H1 (cell line): ENCODE measurements around the gene STT3B. TPM values are rescaled to one million over a fixed set of nuclear protein-coding genes. Genes with fewer than 3 reads are reported as not detected.

Experiments used
- ASH2L ChIP-seq: fragments of 200-600, 300-600 bp; sonication (generic); IDR thresholded peaks from one replicate; pipeline ENCODE4 v1.7.1; 2017; ENCODE audit warnings: low read length
- BRCA1 ChIP-seq: IDR thresholded peaks from 2 replicates; pipeline ENCODE4 v1.6.1; 2012; ENCODE audit warnings: low read depth, low read length, improper control_type of control experiment
- CBX8 ChIP-seq: fragments of 300-800, 300-1000 bp; sonication (generic); IDR thresholded peaks from 2 replicates; pipeline ENCODE4 v1.7.1; 2016; ENCODE audit warnings: low read depth, low read length, borderline replicate concordance
- NANOG ChIP-seq: IDR thresholded peaks from 2 replicates; pipeline ENCODE4 v1.6.1; 2011; ENCODE audit warnings: low read length, low read depth, mild to moderate bottlenecking, inconsistent platforms; ENCODE audit not compliant: insufficient read depth, poor library complexity, severe bottlenecking
- POLR2A ChIP-seq, 2 experiments: IDR thresholded peaks; 1 replicate in 1 of 2; 2 replicates in 1 of 2; pipeline ENCODE4 v1.6.1; 2011; ENCODE audit warnings: low read depth in 2 of 2, low read length in 2 of 2, mild to moderate bottlenecking in 2 of 2; ENCODE audit errors: control extremely low read depth in 1 of 2
- POLR2AphosphoS5 ChIP-seq: IDR thresholded peaks from 2 replicates; pipeline ENCODE4 v1.6.1; 2011; ENCODE audit warnings: low read depth, low read length
- POU5F1 ChIP-seq: IDR thresholded peaks from 2 replicates; pipeline ENCODE4 v1.6.1; 2011; ENCODE audit warnings: low read depth, mild to moderate bottlenecking, low read length, moderate library complexity
- SIRT6 ChIP-seq: IDR thresholded peaks from one replicate; pipeline ENCODE4 v1.7.1; 2012; ENCODE audit warnings: low read length, inconsistent platforms
- SP4 ChIP-seq: IDR thresholded peaks from 2 replicates; pipeline ENCODE4 v1.6.1; 2012; ENCODE audit warnings: low read length, inconsistent platforms
- YY1 ChIP-seq: IDR thresholded peaks from 2 replicates; pipeline ENCODE4 v1.6.1; 2011; ENCODE audit warnings: low read depth, mild to moderate bottlenecking, low read length
- polyA plus RNA-seq, 7 experiments: library from polyadenylated mRNA; depleted of rRNA in 3 of 7; stranded (reverse) in 5 of 7; unstranded in 2 of 7; fragments of >200 nt in 5 of 7; fragments of 200-250 nt in 2 of 7; gene quantifications; 1 replicate in 5 of 7; 2 replicates in 1 of 7; 4 replicates in 1 of 7; pipeline versions ENCODE4 v1.2.1 to v1.2.3, GENCODE V29; 2011 to 2013; ENCODE audit warnings: missing spikeins in 2 of 7, mixed read lengths in 2 of 7
- total RNA-seq: library from RNA; stranded (reverse); fragmentation: NEBNext Ultra II Directional; extraction: Animal tissue kit (Norgen Biotek cat#: 25700); gene quantifications from 2 replicates; pipeline ENCODE4 v1.2.1, GENCODE V29; 2021
- TF ChIP-seq, protein P1 (sequence below): fragments of 300-600 bp; sonication (generic); IDR thresholded peaks from 2 replicates; pipeline ENCODE4 v1.7.1; 2012; ENCODE audit warnings: low read length, moderate library complexity, mild to moderate bottlenecking, inconsistent platforms; ENCODE audit not compliant: insufficient replicate concordance

The STT3B gene
- total and polyA plus RNA-seq, 2 of the 8 experiments (the other 6 are each of a cell fraction or from before 2014, with no cell fraction given), result 43.5 to 134 TPM

DNA sequence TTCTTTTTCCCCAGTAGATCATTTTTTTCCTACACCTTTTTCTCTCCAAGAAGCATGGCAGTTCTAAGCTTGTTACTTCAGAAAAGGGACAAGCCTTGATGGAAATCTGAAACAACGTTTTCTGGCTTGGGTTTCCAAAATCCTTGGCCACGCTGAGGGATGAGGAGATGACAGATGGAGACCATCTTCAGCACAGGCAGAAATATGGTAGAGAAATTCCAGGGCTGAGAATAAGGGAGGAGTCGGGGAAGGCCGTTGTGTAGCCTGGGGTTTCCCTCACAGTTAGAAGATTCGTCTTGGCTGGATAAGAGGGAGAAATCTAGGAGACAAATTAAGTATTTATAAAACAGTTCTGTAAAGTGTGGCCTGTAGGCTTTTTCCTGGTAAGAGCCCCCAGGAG, 33.9 kb upstream of the STT3B start (continued):
- TF ChIP-seq, protein P1, sequence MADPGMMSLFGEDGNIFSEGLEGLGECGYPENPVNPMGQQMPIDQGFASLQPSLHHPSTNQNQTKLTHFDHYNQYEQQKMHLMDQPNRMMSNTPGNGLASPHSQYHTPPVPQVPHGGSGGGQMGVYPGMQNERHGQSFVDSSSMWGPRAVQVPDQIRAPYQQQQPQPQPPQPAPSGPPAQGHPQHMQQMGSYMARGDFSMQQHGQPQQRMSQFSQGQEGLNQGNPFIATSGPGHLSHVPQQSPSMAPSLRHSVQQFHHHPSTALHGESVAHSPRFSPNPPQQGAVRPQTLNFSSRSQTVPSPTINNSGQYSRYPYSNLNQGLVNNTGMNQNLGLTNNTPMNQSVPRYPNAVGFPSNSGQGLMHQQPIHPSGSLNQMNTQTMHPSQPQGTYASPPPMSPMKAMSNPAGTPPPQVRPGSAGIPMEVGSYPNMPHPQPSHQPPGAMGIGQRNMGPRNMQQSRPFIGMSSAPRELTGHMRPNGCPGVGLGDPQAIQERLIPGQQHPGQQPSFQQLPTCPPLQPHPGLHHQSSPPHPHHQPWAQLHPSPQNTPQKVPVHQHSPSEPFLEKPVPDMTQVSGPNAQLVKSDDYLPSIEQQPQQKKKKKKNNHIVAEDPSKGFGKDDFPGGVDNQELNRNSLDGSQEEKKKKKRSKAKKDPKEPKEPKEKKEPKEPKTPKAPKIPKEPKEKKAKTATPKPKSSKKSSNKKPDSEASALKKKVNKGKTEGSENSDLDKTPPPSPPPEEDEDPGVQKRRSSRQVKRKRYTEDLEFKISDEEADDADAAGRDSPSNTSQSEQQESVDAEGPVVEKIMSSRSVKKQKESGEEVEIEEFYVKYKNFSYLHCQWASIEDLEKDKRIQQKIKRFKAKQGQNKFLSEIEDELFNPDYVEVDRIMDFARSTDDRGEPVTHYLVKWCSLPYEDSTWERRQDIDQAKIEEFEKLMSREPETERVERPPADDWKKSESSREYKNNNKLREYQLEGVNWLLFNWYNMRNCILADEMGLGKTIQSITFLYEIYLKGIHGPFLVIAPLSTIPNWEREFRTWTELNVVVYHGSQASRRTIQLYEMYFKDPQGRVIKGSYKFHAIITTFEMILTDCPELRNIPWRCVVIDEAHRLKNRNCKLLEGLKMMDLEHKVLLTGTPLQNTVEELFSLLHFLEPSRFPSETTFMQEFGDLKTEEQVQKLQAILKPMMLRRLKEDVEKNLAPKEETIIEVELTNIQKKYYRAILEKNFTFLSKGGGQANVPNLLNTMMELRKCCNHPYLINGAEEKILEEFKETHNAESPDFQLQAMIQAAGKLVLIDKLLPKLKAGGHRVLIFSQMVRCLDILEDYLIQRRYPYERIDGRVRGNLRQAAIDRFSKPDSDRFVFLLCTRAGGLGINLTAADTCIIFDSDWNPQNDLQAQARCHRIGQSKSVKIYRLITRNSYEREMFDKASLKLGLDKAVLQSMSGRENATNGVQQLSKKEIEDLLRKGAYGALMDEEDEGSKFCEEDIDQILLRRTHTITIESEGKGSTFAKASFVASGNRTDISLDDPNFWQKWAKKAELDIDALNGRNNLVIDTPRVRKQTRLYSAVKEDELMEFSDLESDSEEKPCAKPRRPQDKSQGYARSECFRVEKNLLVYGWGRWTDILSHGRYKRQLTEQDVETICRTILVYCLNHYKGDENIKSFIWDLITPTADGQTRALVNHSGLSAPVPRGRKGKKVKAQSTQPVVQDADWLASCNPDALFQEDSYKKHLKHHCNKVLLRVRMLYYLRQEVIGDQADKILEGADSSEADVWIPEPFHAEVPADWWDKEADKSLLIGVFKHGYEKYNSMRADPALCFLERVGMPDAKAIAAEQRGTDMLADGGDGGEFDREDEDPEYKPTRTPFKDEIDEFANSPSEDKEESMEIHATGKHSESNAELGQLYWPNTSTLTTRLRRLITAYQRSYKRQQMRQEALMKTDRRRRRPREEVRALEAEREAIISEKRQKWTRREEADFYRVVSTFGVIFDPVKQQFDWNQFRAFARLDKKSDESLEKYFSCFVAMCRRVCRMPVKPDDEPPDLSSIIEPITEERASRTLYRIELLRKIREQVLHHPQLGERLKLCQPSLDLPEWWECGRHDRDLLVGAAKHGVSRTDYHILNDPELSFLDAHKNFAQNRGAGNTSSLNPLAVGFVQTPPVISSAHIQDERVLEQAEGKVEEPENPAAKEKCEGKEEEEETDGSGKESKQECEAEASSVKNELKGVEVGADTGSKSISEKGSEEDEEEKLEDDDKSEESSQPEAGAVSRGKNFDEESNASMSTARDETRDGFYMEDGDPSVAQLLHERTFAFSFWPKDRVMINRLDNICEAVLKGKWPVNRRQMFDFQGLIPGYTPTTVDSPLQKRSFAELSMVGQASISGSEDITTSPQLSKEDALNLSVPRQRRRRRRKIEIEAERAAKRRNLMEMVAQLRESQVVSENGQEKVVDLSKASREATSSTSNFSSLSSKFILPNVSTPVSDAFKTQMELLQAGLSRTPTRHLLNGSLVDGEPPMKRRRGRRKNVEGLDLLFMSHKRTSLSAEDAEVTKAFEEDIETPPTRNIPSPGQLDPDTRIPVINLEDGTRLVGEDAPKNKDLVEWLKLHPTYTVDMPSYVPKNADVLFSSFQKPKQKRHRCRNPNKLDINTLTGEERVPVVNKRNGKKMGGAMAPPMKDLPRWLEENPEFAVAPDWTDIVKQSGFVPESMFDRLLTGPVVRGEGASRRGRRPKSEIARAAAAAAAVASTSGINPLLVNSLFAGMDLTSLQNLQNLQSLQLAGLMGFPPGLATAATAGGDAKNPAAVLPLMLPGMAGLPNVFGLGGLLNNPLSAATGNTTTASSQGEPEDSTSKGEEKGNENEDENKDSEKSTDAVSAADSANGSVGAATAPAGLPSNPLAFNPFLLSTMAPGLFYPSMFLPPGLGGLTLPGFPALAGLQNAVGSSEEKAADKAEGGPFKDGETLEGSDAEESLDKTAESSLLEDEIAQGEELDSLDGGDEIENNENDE, result no peak
- no peak for TF ChIP-seq YY1
- TF ChIP-seq POLR2AphosphoS5, result no peak
- no peak for TF ChIP-seq ASH2L
- no peak for TF ChIP-seq POU5F1
- TF ChIP-seq BRCA1, result no peak
- TF ChIP-seq SP4, result no peak
- no peak for TF ChIP-seq NANOG
- TF ChIP-seq CBX8, result no peak
- TF ChIP-seq POLR2A (IDR thresholded peaks at IDR 0.05; ENCODE audit: control extremely low read depth in 1 of 2, low read depth in 2 of 2, low read length in 2 of 2), result no peak
- TF ChIP-seq SIRT6, result no peak
